ENCODE data around the gene NLGN1. TPM values are rescaled to one million over a fixed set of nuclear protein-coding genes. Genes with fewer than 3 reads are reported as not detected.

Gene NLGN1
- total RNA-seq, 1 donor from 2014 or later = 18.3 TPM

DNA sequence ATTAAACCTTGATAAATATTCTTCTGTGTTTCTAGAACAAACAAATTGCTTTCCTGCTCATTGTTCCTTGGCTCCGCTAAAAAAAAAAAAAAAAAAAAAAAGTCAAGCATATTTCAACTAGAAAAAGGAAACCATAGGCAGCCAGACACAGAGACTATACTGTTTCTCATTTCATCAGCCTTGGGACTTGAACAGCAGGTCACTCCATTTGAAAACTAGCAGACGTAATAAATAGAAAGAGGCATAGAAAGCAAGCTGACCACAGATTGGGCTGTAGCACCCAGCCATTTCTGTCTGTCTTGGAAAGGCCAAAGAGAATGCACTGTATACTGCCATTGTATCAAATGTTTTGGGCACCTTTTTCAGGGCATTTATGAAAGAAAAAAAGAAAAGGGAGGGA lies 697.1 kb downstream of the NLGN1 start:
- intact Hi-C loops (cut with DNase I) = no loop called here
- no peak for DNase-seq (ENCODE audit: low spot score)

DNA sequence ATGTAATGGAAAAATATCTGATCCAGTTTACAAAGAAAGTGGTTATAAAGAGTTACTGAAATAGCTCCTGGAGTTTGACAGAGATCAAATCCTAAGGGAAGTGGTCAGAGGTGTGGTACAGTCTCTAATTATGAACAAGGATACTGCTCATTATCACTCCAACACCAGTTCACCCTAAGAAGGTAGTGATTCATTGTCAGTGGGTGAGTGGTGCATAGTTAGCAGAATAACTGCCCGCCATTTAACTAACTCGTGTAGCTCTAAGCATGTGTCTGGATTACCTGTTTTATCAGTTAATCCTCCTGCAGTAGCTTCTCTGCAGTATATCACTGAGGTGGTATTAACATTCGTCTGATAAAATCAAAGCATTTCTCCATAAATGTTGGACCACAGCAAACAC lies 700.1 kb downstream of the NLGN1 start:
- intact Hi-C loops (cut with DNase I) = no loop called here

DNA sequence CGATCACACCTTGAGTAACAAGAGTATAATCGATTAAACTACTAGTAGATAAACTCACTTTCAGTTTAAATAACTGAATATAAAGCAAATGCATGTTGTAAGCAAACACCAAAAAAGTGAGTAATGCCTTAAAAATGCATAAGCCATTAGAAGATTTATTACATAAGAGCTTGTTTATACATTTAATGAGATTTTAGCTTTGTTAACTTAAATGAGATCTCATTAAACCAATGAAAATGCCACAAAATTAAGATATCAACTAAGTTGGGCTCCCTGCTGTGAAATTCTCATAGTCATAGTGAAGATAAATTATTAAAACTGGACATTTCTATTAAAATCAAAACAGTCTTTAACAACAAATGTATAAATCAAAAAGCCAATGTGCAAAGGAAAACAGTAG lies 701.2 kb downstream of the NLGN1 start:
- DNase-seq (ENCODE audit: low spot score) = no peak
- intact Hi-C loops (cut with DNase I) = no loop called here

More for the DNA sequence above, 700.1 kb downstream of the NLGN1 start:
- DNase-seq (ENCODE audit: low spot score) = no peak

DNA sequence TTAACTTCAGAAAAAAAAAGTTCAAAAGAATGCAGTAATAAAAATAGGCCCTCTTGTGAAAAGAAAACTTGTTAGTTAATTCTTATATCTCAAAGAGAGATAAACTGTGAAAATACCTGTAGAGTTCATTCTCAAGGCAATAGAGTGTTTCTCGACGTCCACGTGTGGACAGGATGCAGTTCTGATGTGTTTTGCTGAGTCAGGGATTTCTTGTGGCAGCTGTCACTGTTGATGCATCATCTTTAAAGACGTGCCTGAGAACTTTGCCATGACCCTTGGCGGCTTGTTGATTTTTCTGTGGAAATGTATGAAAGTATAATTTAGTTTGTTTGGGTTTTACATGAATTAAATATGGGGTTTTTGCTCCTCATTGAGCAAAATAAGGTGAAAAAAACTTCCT lies 702.2 kb downstream of the NLGN1 start:
- intact Hi-C loops (cut with DNase I) = no loop called here
- DNase-seq (ENCODE audit: low spot score) = no peak

DNA sequence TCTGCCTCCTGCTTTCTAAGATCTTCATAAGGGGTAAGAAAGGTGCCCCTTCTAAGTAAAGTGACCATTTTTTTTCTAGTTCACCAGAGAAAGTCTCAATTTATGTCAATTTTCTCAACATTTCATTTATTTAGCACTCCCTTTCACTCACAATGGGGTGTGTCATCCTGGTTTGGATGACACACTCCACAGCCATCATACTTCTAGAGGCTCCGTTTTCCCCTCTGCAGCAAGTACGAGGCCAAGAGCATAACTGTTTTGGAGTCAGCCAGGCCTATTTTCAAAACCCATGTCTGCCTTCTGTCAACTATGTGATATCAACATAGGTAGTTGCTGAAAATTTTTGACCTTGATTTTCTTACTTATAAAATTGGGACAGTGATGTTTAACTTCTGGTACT lies 703.2 kb downstream of the NLGN1 start:
- intact Hi-C loops (cut with DNase I) = no loop called here
- DNase-seq (ENCODE audit: low spot score) = no peak

DNA sequence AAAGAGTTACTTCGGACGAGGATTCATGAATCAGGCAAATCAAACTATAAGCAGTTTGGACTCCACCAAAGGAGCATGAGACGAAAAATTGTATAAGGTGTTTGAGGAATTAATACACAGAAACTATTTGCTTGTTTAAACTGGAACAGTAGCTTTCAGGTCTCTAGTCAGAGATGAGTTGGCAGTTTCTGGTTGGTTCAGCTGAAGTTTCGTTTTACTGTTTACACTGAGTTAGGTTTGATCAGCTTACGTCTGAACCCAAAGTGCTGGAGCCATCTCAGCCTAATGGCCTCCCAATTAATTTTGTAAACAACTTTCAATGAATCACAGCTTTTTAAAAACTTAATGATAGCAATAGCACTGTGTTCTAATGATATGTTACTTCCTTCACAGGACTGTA lies 703.7 kb downstream of the NLGN1 start:
- DNase-seq (ENCODE audit: low spot score) = no peak
- intact Hi-C loops (cut with DNase I) = no loop called here

DNA sequence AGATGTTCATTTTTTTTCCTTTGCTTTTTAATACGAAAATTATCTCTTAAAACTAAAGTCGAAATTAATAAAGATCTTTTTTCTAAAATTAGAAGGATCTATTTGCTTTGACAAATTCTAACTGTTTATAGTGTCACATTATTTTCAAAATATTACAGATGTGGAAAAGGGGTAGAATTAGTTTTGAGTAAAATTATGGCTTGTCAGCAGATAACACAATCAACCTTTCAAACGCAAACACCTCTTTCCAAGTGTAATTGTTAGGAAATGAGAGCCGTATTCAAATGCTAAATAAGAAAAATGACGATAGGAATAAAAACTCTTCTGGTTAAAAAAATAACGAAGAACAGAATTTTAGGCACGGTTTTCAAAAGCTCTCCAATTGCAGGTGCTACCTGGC lies 704.7 kb downstream of the NLGN1 start:
- DNase-seq (ENCODE audit: low spot score) = no peak
- intact Hi-C loops (cut with DNase I) = no loop called here

DNA sequence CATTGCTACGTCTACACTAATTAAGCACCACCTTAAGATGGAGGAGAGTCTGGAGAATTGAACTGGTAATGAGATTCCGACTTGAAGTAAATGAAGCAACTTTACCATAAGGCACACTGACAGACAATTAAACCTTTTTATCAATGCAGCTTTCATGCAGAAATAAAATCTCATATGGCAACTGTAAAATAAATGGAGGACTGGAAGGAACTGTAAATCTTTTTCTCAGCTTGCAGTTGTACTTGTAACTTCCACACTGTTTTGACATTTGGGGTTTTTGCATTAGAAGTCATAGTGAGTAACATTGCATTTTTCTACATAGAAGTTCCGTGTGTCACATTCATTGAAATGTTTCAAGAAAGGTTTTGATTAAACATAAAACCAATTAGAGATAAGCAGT lies 705.3 kb downstream of the NLGN1 start:
- no peak for DNase-seq (ENCODE audit: low spot score)
- intact Hi-C loops (cut with DNase I) = no loop called here

DNA sequence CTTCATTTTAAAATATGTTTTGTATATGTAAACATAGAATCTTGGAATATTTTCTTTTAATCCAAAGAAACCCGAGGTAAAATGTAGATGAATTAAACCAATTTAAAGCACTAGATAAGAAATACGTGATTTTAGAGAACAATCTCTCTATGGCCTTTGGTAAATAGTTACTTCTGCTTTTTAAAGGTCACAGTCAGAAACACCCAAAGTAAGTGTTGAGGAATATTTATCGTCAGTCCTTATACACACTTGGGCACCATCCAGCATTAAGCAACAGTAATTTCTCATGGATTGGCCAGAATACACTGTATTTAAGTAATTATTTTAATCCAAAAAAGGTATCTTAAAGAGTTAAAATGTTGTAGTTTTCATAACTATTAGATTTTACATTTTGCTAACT lies 713.2 kb downstream of the NLGN1 start:
- no peak for DNase-seq (ENCODE audit: low spot score)
- intact Hi-C loops (cut with DNase I) = no loop called here

DNA sequence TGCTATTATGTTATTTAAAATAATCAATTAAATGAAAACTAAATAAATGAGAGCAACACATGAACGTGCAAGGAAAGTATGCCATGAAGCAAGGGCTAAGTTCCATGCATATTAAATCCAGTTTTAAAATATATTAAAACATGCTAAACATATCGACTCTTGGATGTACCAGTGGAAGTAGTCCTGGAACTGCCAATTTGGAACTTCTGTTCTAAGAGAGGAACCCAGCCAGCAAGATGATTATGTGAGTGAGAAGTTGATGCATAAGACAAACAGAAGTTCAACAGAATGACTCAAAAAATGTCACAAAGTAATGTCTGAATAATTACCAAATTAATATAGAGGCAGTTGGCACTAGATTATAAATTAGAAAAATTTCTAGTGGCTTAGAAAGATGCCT lies 714.2 kb downstream of the NLGN1 start:
- no peak for DNase-seq (ENCODE audit: low spot score)
- intact Hi-C loops (cut with DNase I) = no loop called here

DNA sequence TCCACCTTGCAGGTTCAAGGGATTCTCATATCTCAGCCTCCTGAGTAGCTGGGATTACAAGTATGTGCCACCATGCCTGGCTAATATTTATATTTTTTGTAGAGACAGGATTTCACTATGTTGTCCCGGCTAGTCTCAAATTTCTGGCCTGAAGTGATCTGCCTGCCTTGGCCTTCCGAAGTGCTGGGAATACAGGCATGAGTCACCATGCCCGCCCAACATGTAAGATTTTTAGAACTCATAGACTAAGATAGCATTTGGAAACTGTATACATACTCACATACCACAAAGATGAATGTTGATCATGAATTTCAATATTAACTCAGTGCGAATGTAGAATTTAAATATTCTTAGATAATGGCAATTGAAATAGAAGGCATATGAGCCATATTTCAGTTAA lies 718.9 kb downstream of the NLGN1 start:
- DNase-seq (ENCODE audit: low spot score) = no peak
- intact Hi-C loops (cut with DNase I) = no loop called here

DNA sequence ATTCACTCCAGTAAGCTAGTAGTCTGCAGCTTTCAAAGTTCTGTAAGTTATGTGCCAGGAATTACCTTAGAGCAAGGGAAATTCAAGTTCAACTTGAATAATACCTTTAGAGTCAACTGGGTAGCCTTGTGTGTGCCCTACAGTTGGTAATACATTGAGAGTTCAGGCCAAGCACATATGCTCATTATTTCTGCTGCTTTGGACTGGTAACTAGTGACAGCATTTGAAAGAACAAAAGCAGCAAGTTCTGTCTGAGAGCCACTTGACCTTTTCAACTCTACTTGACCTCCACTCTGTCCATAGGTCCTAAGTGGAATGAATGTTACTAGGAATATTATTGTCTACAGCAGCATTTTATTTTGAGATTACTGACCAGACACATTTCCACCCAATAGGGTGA lies 723.5 kb downstream of the NLGN1 start:
- intact Hi-C loops (cut with DNase I) = no loop called here

DNA sequence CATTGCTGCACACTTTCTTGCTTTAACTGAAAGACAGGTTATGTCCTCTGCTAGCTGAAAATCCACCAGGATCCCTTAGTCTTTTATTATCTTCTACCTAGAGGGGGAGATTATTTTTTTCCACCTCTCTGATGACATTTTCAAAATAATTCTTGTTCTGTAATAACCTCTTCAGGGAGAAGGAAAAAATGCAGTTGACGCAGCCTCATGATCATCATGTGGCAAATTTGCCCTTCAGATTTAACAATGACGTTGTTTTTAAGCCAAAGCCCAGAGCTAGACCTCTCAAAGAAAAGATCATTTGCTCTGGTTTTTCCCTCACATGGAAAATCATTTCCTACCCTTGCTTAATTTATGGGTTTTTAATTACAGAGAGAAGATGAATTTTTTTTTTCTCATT lies 724.9 kb downstream of the NLGN1 start:
- intact Hi-C loops (cut with DNase I) = no loop called here

More for the DNA sequence above, 723.5 kb downstream of the NLGN1 start:
- no peak for DNase-seq (ENCODE audit: low spot score)

DNA sequence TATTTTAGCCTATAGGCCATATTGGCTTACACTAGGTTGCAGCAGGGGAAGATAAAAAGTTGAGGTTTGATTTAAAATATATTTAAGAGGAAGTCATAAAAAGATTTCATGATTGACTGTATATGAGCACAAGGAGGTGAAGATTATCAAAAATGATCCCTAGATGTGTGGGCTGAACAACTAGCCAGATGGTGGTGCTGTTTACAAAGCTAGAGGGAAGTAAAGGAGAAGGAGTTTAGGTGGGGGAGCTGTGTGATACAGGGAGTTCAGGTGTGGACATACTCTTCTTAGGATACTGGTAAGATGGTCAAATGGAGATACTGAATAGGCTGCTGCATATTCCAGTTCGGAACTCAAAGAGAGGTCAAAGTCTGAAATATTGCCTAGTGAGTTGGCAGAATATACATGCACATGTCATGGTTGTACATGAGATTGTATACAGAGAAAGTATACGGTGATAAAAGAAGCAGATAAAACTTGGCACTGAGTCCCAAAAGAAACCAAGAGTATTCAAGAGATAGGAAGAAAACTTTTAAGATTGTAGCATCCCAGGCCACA lies 727.8 kb downstream of the NLGN1 start:
- DNase-seq (ENCODE audit: low spot score) = no peak
- intact Hi-C loops (cut with DNase I) = no loop called here

More for the DNA sequence above, 724.9 kb downstream of the NLGN1 start:
- no peak for DNase-seq (ENCODE audit: low spot score)

DNA sequence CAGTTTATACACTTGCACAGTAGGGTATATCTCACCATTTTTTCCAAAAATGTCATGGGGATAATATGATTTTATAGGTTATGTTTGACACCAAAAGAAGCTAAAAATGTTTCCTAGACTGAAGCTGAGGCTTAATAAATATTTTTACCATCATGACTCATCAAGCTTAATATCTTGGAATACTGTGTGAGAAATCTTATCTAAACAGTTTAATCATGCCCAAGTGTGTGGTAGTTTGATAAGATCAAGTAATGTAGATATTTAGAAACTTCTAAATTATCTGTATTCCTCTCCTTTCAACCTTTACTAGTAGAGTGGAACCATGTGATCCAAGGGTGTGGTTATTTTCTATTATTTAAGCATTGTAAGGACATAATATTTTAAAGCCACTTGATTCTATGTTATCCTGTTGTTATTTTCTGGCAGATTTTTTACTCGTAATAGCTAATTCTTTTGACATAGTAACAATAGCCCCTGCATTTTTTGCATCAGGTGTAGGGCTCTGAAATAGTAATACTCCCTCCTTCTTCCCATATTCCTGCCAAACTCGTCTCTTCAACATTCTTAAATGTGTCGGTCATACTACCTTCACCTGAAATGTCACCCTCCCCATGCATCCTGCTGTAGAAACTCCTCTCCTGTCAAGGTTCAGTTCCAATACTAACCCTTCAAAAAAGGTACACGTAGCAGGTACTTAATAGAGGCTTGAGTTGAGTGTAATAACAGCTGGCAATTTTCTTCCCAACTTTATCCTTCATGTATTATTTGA lies 729.6 kb downstream of the NLGN1 start:
- DNase-seq (ENCODE audit: low spot score) = no peak
- intact Hi-C loops (cut with DNase I) = no loop called here

DNA sequence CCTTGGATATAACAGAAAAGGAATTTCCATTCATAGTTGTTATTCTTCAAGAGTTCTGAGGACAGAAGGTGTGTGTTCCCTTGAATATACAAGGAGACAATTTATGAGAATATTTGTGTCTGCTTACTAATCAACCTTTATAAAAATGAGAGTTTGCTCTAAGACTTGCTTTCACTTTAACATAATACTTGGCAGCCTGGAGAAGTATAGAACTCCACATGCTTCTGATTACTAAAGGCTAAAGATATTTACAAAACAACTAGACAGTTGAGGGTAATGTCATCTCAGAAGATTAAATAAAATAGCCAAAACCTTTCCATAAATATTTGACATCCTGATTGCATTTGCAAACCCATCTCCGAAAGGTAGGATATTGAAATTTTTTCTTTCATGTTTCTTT lies 734.5 kb downstream of the NLGN1 start:
- no peak for DNase-seq (ENCODE audit: low spot score)
- intact Hi-C loops (cut with DNase I) = no loop called here

DNA sequence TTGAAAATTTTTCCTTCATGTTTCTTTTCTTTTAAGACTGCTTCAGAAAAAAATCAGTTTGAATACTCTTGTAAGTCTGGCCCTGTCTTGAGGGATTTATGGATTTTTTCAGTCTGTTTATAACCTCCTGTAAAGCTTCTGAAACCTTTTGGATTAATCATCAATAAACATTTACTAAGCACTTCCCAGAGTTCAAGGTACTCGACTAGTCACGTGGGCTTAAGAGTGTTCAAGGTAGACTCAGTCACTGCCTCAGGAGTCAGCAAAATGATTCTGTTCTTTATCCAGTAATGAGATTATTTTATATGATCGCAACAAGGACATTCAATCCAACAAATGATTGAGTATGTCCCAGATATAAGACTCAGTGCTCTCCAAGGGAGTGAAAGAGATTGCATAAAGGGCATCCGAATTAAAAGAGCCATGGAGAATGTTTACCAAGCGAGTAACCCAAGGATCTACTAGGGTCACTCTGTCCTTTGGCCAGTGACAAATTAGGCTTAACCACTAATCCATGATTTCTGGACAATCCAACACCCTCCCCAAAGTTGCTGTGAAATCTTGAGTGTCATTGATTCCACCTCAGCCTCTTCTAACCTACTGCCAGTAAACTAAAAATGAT lies 735.0 kb downstream of the NLGN1 start:
- DNase-seq (ENCODE audit: low spot score) = no peak
- intact Hi-C loops (cut with DNase I) = no loop called here

DNA sequence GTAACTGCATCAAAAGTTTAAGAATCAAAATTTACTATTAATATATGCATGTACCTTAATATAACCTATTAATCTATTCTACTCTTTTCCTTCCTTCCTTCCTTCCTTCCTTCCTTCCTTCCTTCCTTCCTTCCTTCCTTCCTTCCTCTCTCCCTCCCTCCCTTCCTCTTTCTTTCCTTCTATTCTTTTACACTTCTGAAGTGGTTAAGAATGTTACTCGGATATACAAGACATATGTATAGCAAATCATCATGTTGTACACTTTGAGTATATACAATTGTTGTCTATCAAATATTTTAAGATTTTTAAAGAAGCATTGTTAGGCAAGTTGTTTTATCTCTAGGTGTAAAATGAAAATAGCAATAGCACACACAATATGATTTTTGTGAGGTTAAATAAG lies 748.5 kb downstream of the NLGN1 start:
- intact Hi-C loops (cut with DNase I) = no loop called here
- DNase-seq (ENCODE audit: low spot score) = no peak

DNA sequence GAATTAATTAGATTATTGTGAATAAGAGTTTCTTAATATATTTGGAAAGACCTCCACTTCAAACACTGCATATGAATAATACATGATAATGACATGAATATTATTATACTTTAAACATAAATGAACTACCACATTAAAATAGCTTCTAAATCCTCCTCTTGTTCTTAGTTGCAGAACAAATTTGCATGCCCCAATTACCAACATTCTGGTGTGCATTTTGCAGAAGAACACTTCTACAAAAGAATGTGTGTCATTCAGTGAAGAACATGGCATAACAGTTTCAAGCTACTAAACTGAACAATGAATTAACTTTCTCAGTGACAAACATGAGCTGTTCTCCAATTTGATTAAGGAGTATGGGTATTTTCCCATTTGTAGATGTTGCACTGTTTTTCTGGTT lies 750.3 kb downstream of the NLGN1 start:
- intact Hi-C loops (cut with DNase I) = no loop called here
- DNase-seq (ENCODE audit: low spot score) = no peak

DNA sequence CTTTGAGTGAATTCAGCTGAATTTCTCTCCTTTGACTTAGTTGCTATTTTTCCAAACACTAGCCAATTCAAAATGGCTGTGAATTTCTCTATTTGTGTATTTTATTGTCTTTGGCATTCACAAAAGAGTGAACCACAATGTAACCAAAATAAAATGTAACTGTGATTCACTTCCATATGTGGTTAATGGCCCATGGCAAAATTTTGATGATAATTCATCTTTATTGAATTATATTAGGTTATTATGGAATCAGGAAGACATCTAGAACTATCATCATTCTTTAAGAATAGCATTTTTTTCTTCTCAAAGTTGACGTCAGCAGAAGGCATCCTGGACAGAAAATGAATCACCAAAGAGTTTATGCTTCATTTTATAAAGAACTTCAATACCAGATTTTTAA lies 756.3 kb downstream of the NLGN1 start:
- intact Hi-C loops (cut with DNase I) = no loop called here
- DNase-seq (ENCODE audit: low spot score) = no peak

DNA sequence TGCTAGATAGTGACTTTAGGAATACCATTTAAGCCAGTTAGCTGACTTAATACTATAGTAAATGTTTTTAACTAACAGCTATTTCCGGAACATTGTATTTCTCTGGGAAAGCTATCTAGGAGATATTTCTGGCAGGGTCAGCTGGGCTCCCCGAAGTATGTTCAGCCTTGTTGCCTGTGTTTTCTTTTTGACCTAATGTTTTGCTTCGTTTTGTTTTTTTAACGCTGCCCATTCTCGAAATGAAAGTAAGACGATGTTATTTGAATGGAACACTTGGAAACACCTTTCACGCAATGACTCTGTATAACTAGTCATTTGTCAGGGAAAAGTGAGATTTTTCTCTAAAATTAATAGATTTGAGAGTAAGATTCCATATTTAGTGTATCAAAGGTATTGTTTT lies 758.7 kb downstream of the NLGN1 start:
- intact Hi-C loops (cut with DNase I) = loop anchor here (5.0 kb wide), 1 partner anchor 46 kb away; no protein-coding TSS in a partner anchor
- no peak for DNase-seq (ENCODE audit: low spot score)

Data from cardiac septum (tissue), 1 donor.